AG10803 (cell line): Measurements from ENCODE around the gene COP1.

Experiments
- DNase-seq: peaks from one replicate; pipeline ENCODE4 v3.0.0; 2010; ENCODE audit warnings: low read depth
- H3K4me3 ChIP-seq: 2 replicates; pipeline ENCODE4 v1.5.1; 2011; ENCODE audit warnings: mild to moderate bottlenecking, low read length, control low read depth
- TF ChIP-seq, protein P1 (sequence below): conservative IDR thresholded peaks from 2 replicates; pipeline ENCODE4 v1.5.1; 2011; ENCODE audit warnings: mild to moderate bottlenecking, low read length, control low read depth, inconsistent platforms

COP1 gene

DNA sequence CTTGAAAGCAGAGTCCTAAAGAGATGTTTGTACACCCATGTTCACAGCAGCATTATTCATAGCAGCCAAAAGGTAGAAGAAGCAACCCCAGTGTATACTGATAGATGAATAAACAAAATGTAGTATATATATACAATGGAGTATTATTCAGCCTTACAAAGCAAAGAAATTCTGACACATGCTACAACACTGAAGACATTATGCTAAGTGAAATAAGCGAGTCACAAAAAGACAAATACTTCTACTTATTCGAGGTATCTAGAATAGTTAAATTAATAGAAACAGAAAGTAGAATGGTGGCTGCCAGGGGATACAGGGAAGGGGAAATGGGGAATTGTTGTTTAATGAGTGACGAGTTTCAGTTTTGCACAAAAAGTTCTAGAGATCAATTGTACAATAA lies 23.5 kb downstream of the COP1 start:
- no peak for DNase-seq
- no peak overlapping the region for H3K4me3 ChIP-seq

DNA sequence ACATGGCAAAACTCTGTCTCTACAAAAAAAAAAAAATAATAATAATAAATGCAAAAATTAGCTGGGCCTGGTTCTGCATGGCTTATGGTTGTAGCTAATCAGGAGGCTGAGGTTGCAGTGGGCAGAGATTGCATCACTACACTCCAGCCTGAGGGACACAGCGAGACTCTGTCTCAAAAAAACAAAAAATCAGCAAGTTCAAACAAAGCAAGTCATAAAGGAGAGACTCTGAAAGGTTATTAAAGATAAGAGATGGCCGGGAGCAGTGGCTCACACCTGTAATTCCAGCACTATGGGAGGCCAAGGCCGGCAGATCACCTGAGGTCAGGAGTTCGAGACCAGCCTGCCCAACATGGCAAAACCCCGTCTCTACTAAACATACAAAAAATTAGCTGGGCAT lies 28.8 kb downstream of the COP1 start:
- no peak overlapping the region for H3K4me3 ChIP-seq
- TF ChIP-seq, protein P1, sequence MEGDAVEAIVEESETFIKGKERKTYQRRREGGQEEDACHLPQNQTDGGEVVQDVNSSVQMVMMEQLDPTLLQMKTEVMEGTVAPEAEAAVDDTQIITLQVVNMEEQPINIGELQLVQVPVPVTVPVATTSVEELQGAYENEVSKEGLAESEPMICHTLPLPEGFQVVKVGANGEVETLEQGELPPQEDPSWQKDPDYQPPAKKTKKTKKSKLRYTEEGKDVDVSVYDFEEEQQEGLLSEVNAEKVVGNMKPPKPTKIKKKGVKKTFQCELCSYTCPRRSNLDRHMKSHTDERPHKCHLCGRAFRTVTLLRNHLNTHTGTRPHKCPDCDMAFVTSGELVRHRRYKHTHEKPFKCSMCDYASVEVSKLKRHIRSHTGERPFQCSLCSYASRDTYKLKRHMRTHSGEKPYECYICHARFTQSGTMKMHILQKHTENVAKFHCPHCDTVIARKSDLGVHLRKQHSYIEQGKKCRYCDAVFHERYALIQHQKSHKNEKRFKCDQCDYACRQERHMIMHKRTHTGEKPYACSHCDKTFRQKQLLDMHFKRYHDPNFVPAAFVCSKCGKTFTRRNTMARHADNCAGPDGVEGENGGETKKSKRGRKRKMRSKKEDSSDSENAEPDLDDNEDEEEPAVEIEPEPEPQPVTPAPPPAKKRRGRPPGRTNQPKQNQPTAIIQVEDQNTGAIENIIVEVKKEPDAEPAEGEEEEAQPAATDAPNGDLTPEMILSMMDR = no peak
- no peak for DNase-seq

More for the DNA sequence above, 23.5 kb downstream of the COP1 start:
- TF ChIP-seq, protein P1 = no peak

DNA sequence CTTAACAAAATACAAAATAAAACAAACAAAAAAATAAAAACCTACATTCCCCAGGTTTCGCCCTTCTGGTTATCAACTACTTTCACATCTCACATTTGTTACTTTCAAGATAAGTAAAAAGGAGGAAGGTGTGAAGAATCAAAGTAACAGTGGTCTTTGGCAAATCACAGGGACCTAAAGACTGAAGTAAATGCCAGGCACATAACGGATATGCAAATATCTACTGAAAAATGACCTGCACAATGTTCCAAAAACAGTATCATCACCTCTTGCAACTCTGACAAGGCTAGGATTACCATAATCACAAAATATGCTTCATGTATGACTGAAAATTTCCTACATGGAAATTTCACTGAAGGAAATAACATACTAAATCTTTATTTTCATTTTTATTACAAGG lies 29.3 kb downstream of the COP1 start:
- no peak for DNase-seq
- TF ChIP-seq, protein P1 = no peak
- no peak overlapping the region for H3K4me3 ChIP-seq

DNA sequence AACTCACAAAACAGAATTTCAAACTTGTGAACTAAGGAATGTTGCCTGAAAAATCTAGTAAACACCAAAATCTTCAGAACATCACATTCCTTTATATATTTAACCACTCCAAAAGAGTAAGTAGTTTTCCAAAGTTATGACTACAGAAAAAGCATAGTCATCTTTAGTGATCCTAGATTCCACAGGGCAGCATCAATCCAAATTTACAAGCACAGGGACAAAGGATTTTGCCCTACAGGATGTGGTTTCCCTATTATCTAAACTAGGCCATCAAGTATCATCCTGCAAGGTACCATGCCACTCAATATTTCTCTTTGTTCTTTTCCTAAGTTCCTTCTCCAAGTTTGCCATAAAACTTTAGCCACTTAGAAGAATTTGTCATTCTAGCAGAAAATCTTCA lies 33.0 kb downstream of the COP1 start:
- DNase-seq = peak; percentile 28
- H3K4me3 ChIP-seq = no peak overlapping the region
- TF ChIP-seq, protein P1 = no peak

DNA sequence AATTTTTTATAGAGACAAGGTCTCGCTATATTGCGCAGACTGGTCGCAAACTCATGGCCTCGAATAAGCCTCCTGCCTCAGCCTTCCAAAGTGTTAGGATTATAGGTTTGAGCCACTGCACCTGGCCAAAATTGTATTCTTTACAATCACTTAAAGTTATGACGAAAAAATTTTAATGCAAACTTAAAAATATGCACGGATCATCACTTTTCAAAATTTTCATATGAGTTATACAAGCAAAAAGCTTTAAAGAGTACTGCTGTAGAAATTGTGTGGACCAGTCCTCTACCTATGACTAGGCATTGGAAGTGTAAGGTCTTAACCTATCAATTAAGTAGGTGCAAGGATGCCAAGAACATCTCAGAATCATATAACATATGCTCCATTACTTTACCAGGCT lies 34.9 kb downstream of the COP1 start:
- TF ChIP-seq, protein P1 = no peak
- no peak overlapping the region for H3K4me3 ChIP-seq
- no peak for DNase-seq

DNA sequence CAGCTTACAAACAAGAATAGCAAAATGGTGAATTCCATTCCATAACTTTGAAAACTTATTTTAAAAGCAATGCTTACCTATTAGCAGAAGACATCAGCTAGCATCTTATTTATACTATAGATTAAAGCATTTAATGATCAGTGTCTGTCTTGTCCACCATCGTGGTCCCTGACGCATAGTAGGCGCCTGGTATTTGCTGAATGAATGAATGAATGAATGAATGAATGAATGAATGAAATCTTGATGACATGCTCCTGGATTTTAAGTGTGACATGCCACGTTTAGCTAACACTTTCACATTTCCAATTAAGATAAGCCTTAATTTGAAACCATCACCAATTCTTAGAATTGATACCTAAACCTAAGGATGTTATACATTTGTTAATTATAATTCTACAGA lies 39.9 kb downstream of the COP1 start:
- TF ChIP-seq, protein P1 = no peak
- DNase-seq = no peak
- H3K4me3 ChIP-seq = no peak overlapping the region

DNA sequence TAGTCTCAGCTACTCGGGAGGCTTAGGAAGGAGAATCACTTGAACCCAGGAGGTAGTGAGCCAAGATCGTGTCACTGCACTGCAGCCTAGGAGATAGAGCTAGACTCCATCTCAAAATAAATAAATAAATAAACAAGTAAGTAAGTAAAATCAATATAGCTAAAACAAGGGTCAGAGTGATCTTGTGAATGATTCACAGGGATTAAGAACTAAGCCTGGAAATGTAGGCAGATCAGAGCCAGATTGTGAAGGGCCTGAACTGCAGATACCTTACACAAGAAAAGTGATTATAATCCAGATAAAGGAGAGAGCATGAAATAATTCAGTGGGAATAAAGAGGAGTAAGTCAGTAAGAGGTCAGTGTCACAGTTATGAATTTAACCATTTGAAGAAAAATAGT lies 41.5 kb downstream of the COP1 start:
- no peak for DNase-seq
- TF ChIP-seq, protein P1 = no peak
- no peak overlapping the region for H3K4me3 ChIP-seq
